Activated CD4-positive, alpha-beta T cell treated with anti-CD3 and anti-CD28 coated beads, Interleukin-2, amount 50 U/mL, for 1 hour (primary cell): ENCODE measurements around the gene ZNF33A.
"Not testable (repeated sequence)": the region's sequence is repeated elsewhere in the genome, so short reads cannot be mapped to it uniquely, and the experiment has no call there.

ENCODE experiments used
- DNase-seq: peaks from one replicate; pipeline ENCODE4 v3.0.0-alpha.2; 2020

ZNF33A gene

GRCh38 chr10:38047666-38048065 lies 37.2 kb downstream of the ZNF33A start:
- DNase-seq: no peak

- no peak for DNase-seq
Observed at GRCh38 chr10:38050212-38050611, 39.7 kb downstream of the ZNF33A start.

GRCh38 chr10:38054361-38054797 lies 43.9 kb downstream of the ZNF33A start:
- no peak for DNase-seq

- DNase-seq: not testable (repeated sequence)
Observed at GRCh38 chr10:38055274-38055894, 44.9 kb downstream of the ZNF33A start.

- not testable (repeated sequence) for DNase-seq
Observed at GRCh38 chr10:38069663-38070062, 59.2 kb downstream of the ZNF33A start.

GRCh38 chr10:38070501-38070900 lies 60.0 kb downstream of the ZNF33A start:
- no peak for DNase-seq

- no peak for DNase-seq
Observed at GRCh38 chr10:38072552-38072951, 62.1 kb downstream of the ZNF33A start.

- no peak for DNase-seq
Observed at GRCh38 chr10:38076687-38077086, 66.2 kb downstream of the ZNF33A start.

- DNase-seq: not testable (repeated sequence)
Observed at GRCh38 chr10:38093318-38093717, 82.8 kb downstream of the ZNF33A start.

- DNase-seq: no peak
Observed at GRCh38 chr10:38093816-38094157, 83.3 kb downstream of the ZNF33A start.

GRCh38 chr10:38094158-38094926 lies 83.9 kb downstream of the ZNF33A start, which contains the start of gene ZNF37A:
Gene ZNF37A, plus strand, starts transcription at chr10:38094337. Its CDS starts 2,281 bp downstream, at chr10:38096618.
- DNase-seq: peak; percentile 87

- DNase-seq: no peak
Observed at GRCh38 chr10:38094927-38095574, 84.6 kb downstream of the ZNF33A start.

GRCh38 chr10:38102880-38103279 lies 92.4 kb downstream of the ZNF33A start:
- DNase-seq: no peak

GRCh38 chr10:38103756-38104155 lies 93.3 kb downstream of the ZNF33A start:
- no peak for DNase-seq

GRCh38 chr10:38112159-38112558 lies 101.7 kb downstream of the ZNF33A start:
- no peak for DNase-seq
